ENCODE data around the gene NANOS3.

Gene NANOS3

GRCh38 chr19:13861714-13862531, 15.0 kb upstream of the NANOS3 start:
- peak overlapping the region; percentile 56 for H3K4me3 ChIP-seq (ENCODE audit: low read depth, low read length)
- peak; percentile 93 for TF ChIP-seq CTCF (IDR thresholded peaks at IDR 0.05; ENCODE audit: borderline replicate concordance, insufficient read depth, low read depth, low read length)

- TF ChIP-seq CTCF (IDR thresholded peaks at IDR 0.05; ENCODE audit: borderline replicate concordance, insufficient read depth, low read depth, low read length), result no peak
- no peak overlapping the region for H3K4me3 ChIP-seq (ENCODE audit: low read depth, low read length)
Observed at GRCh38 chr19:13864046-13864666, 12.8 kb upstream of the NANOS3 start.

- TF ChIP-seq CTCF (IDR thresholded peaks at IDR 0.05; ENCODE audit: borderline replicate concordance, insufficient read depth, low read depth, low read length), result no peak
- peak overlapping the region; percentile 45 for H3K4me3 ChIP-seq (ENCODE audit: low read depth, low read length)
Observed at GRCh38 chr19:13864667-13865570, 12.0 kb upstream of the NANOS3 start.

GRCh38 chr19:13865571-13866462, 11.1 kb upstream of the NANOS3 start:
- peak overlapping the region; percentile 45 for H3K4me3 ChIP-seq (ENCODE audit: low read depth, low read length)
- TF ChIP-seq CTCF (IDR thresholded peaks at IDR 0.05; ENCODE audit: borderline replicate concordance, insufficient read depth, low read depth, low read length), result no peak

- no peak overlapping the region for H3K4me3 ChIP-seq (ENCODE audit: low read depth, low read length)
- no peak for TF ChIP-seq CTCF (IDR thresholded peaks at IDR 0.05; ENCODE audit: borderline replicate concordance, insufficient read depth, low read depth, low read length)
Observed at GRCh38 chr19:13866463-13867046, 10.4 kb upstream of the NANOS3 start.

- TF ChIP-seq CTCF (IDR thresholded peaks at IDR 0.05; ENCODE audit: borderline replicate concordance, insufficient read depth, low read depth, low read length), result no peak
- no peak overlapping the region for H3K4me3 ChIP-seq (ENCODE audit: low read depth, low read length)
Observed at GRCh38 chr19:13868663-13869062, 8.3 kb upstream of the NANOS3 start.
